Loucy (cell line): ENCODE measurements around the gene MUC20.
"Not testable (repeated sequence)": the region's sequence is repeated elsewhere in the genome, so short reads cannot be mapped to it uniquely, and the experiment has no call there.

Source experiments
- H2AFZ ChIP-seq: fragments of 200-600 bp; sonication (generic); 2 replicates; pipeline ENCODE4 v1.6.0; 2016; ENCODE audit warnings: antibody characterized with exemption, mild to moderate bottlenecking, low read length, moderate library complexity
- H3F3A ChIP-seq: fragments of 200-600 bp; 2 replicates; pipeline ENCODE4 v1.6.0; 2016; ENCODE audit warnings: antibody characterized with exemption, low read depth, mild to moderate bottlenecking
- H3K27me3 ChIP-seq: fragments of 200-600 bp; sonication (generic); 2 replicates; pipeline ENCODE4 v1.6.1; 2014; ENCODE audit warnings: low read length, mild to moderate bottlenecking; ENCODE audit not compliant: insufficient read depth, poor library complexity, severe bottlenecking
- H3K36me3 ChIP-seq: fragments of 200-600 bp; sonication (generic); 2 replicates; pipeline ENCODE4 v1.6.1; 2016; ENCODE audit warnings: low read length; ENCODE audit not compliant: insufficient read depth
- H3K4me1 ChIP-seq: fragments of 200-600 bp; sonication (generic); 2 replicates; pipeline ENCODE4 v1.5.1; 2014; ENCODE audit warnings: low read length, mild to moderate bottlenecking; ENCODE audit not compliant: insufficient read depth, poor library complexity, severe bottlenecking
- H3K4me2 ChIP-seq: fragments of 200-600 bp; sonication (generic); 2 replicates; pipeline ENCODE4 v1.6.0; 2014; ENCODE audit warnings: antibody characterized with exemption, low read length, low read depth, mild to moderate bottlenecking; ENCODE audit not compliant: poor library complexity, severe bottlenecking
- H3K4me3 ChIP-seq: fragments of 200-600 bp; sonication (generic); 2 replicates; pipeline ENCODE4 v1.5.1; 2014; ENCODE audit warnings: low read length, mild to moderate bottlenecking, mixed read lengths; ENCODE audit not compliant: poor library complexity, severe bottlenecking
- H3K79me2 ChIP-seq: fragments of 200-600 bp; sonication (generic); 2 replicates; pipeline ENCODE4 v1.6.1; 2014; ENCODE audit warnings: low read length; ENCODE audit not compliant: insufficient read depth
- H3K9ac ChIP-seq: fragments of 200-600 bp; sonication (generic); 2 replicates; pipeline ENCODE4 v1.6.0; 2014; ENCODE audit warnings: mild to moderate bottlenecking, low read depth, low read length, moderate library complexity; ENCODE audit not compliant: poor library complexity, severe bottlenecking
- H3K9me2 ChIP-seq: fragments of 200-600 bp; sonication (generic); replicated peaks from 2 replicates; pipeline ENCODE4 v1.6.1; 2016; ENCODE audit warnings: low read depth, low read length, mixed read lengths
- H3K9me3 ChIP-seq: fragments of 200-600 bp; sonication (generic); 2 replicates; pipeline ENCODE4 v1.6.1; 2014; ENCODE audit warnings: mild to moderate bottlenecking, antibody characterized with exemption, low read length, low read depth; ENCODE audit not compliant: insufficient read depth
- H4K20me1 ChIP-seq: fragments of 200-600 bp; sonication (generic); 2 replicates; pipeline ENCODE4 v1.6.0; 2014; ENCODE audit warnings: antibody characterized with exemption, low read length, mild to moderate bottlenecking; ENCODE audit not compliant: insufficient read depth, poor library complexity, severe bottlenecking
- EZH2phosphoT487 ChIP-seq: fragments of 200-600 bp; IDR thresholded peaks from 2 replicates; pipeline ENCODE4 v1.6.1; 2018; ENCODE audit warnings: antibody characterized with exemption, mild to moderate bottlenecking, moderate library complexity, borderline replicate concordance
- TF ChIP-seq, protein P1 (sequence below): fragments of 200-600 bp; sonication (generic); conservative IDR thresholded peaks from 2 replicates; pipeline ENCODE4 v1.5.1; 2014; ENCODE audit warnings: mild to moderate bottlenecking, antibody characterized with exemption, low read length

Gene MUC20

DNA sequence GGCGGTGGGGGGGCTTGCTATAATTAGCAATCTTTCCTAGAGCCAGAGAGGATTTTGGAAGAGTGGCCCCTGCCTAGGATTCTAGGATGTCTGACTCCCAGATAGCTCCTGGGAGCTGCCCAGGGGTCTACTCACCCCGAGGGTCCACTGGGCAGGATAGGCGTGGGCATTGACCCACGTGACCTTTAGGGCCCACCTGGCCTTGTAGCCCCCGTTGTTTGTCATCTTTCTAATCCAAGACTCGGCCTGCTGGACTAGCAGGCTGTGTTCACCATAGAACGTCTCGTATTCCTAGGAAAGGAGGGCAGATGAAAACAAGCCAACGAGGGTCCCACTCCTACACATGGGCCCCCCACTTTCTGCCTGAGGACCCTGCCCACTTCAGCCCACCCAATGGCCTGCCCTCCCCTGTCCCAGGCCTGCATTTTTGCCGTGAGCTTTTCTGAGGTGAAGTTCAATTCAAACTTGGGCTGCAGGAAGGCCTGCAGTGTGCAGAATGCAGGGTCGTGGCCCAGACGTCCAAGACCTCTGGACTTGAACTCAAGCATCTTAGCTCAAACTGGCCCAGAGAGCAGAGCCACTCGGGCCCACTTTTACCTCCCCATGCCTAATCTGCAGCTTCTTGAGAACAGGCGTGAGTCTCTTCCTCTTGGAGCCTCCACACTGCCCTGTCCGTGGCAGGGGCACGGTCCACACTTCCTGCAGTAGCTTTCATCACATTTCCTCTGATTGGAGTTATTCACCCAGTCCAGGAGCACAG is 49.5 kb downstream of the MUC20 start:
- H3K79me2 ChIP-seq = no peaks in the 10 kb centered on the region
- H2AFZ ChIP-seq = no peak overlapping the region
- no peak overlapping the region for H3K9ac ChIP-seq
- H4K20me1 ChIP-seq = no peaks in the 10 kb centered on the region
- no peaks in the 10 kb centered on the region for H3K9me3 ChIP-seq
- H3K27me3 ChIP-seq = no peaks in the 10 kb centered on the region
- H3K4me2 ChIP-seq = no peak overlapping the region
- TF ChIP-seq EZH2phosphoT487 = no peak
- TF ChIP-seq, protein P1, sequence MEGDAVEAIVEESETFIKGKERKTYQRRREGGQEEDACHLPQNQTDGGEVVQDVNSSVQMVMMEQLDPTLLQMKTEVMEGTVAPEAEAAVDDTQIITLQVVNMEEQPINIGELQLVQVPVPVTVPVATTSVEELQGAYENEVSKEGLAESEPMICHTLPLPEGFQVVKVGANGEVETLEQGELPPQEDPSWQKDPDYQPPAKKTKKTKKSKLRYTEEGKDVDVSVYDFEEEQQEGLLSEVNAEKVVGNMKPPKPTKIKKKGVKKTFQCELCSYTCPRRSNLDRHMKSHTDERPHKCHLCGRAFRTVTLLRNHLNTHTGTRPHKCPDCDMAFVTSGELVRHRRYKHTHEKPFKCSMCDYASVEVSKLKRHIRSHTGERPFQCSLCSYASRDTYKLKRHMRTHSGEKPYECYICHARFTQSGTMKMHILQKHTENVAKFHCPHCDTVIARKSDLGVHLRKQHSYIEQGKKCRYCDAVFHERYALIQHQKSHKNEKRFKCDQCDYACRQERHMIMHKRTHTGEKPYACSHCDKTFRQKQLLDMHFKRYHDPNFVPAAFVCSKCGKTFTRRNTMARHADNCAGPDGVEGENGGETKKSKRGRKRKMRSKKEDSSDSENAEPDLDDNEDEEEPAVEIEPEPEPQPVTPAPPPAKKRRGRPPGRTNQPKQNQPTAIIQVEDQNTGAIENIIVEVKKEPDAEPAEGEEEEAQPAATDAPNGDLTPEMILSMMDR = no peak
- H3K4me1 ChIP-seq = no peaks in the 10 kb centered on the region
- H3K9me2 ChIP-seq = no peaks in the 10 kb centered on the region
- H3K36me3 ChIP-seq = no peaks in the 10 kb centered on the region
- H3K4me3 ChIP-seq = no peak overlapping the region
- H3F3A ChIP-seq = no peaks in the 10 kb centered on the region

- H3K9me2 ChIP-seq, H3K27me3 ChIP-seq, H3K9me3 ChIP-seq, H3K4me2 ChIP-seq, H4K20me1 ChIP-seq, H3K9ac ChIP-seq, H3K79me2 ChIP-seq, H3K4me3 ChIP-seq, H3F3A ChIP-seq, H2AFZ ChIP-seq, H3K4me1 ChIP-seq, H3K36me3 ChIP-seq: not testable (repeated sequence)
These were observed 50.3 kb downstream of the MUC20 start for GRCh38 chr3:195770841-195771645.

DNA sequence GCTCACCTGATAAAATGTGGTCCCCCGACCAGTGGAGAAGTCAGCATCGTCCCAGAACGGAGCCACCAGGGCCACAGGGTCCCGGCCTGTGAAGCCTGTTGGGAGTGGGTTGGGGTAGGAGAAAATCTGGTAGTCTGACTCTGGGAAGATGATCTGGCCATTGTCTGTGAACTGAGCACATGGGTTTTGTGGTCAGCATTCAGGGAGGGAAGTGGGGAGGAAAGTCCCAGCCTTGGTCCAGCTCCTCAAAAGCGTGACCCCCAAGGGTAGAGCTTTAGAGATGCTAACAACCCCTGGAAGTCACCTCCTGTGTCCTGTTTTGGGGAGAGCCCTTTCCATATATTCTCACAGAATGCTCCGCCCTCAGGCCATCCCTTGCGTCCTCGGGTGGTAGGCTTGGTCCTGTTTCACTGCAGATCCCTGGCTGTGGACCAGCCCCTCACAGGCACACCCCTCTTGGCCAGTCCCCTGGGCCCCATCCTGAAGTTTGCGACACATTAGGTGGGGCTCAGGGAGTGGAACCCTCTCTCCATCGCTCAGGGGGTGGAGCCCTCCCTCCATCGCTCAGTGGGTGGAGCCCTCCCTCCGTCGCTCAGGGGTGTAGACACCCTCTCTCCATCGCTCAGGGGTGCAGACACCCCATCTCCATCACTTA is 51.0 kb downstream of the MUC20 start:
- no peaks in the 10 kb centered on the region for H3K36me3 ChIP-seq
- H3F3A ChIP-seq = no peaks in the 10 kb centered on the region
- no peak overlapping the region for H3K4me2 ChIP-seq
- no peak overlapping the region for H3K4me3 ChIP-seq
- no peaks in the 10 kb centered on the region for H3K9me2 ChIP-seq
- H2AFZ ChIP-seq = no peak overlapping the region
- H4K20me1 ChIP-seq = no peaks in the 10 kb centered on the region
- no peak overlapping the region for H3K9ac ChIP-seq
- H3K27me3 ChIP-seq = no peaks in the 10 kb centered on the region
- no peaks in the 10 kb centered on the region for H3K4me1 ChIP-seq
- H3K9me3 ChIP-seq = no peaks in the 10 kb centered on the region
- no peaks in the 10 kb centered on the region for H3K79me2 ChIP-seq
- no peak for TF ChIP-seq EZH2phosphoT487
- TF ChIP-seq, protein P1 = no peak
